COLO829 (cell line): ENCODE data around the gene MPST.
"Not testable (repeated sequence)": the region's sequence is repeated elsewhere in the genome, so short reads cannot be mapped to it uniquely, and the experiment has no call there.

Experiments used
- DNase-seq: peaks from one replicate; pipeline ENCODE4 v3.0.0; 2012; ENCODE audit warnings: low spot score

The MPST gene

GRCh38 chr22:37019309-37020191, at the start of gene MPST, which contains the start of gene TST:
Gene MPST, plus strand, starts transcription at chr22:37019742. Its CDS starts 95 bp downstream, at chr22:37019837.
Gene TST, minus strand, starts transcription at chr22:37019447. Its CDS starts 715 bp downstream, at chr22:37018732.
- DNase-seq = peak; percentile 50

- DNase-seq = no peak
These were observed 48.0 kb upstream of the MPST start for GRCh38 chr22:36971341-36972125.

- DNase-seq = no peak
These were observed 42.9 kb upstream of the MPST start for GRCh38 chr22:36976606-36977005.

- DNase-seq = no peak
These were observed 42.1 kb upstream of the MPST start for GRCh38 chr22:36977401-36977861.

GRCh38 chr22:36977947-36978660, 41.4 kb upstream of the MPST start:
- peak; percentile 95 for DNase-seq

GRCh38 chr22:36979016-36979910, 40.3 kb upstream of the MPST start:
- no peak for DNase-seq

- no peak for DNase-seq
These were observed 38.2 kb upstream of the MPST start for GRCh38 chr22:36981247-36981775.

- no peak for DNase-seq
These were observed 37.4 kb upstream of the MPST start for GRCh38 chr22:36982136-36982535.

GRCh38 chr22:36985211-36985889, 34.2 kb upstream of the MPST start:
- DNase-seq = no peak

GRCh38 chr22:36986242-36986821, 33.2 kb upstream of the MPST start:
- no peak for DNase-seq

- no peak for DNase-seq
These were observed 31.3 kb upstream of the MPST start for GRCh38 chr22:36988075-36988832.

GRCh38 chr22:36989012-36989411, 30.5 kb upstream of the MPST start:
- not testable (repeated sequence) for DNase-seq

- DNase-seq = no peak
These were observed 29.1 kb upstream of the MPST start for GRCh38 chr22:36990457-36990856.

- no peak for DNase-seq
These were observed 28.3 kb upstream of the MPST start for GRCh38 chr22:36991206-36991605.

GRCh38 chr22:36997746-36998145, 21.8 kb upstream of the MPST start:
- no peak for DNase-seq

GRCh38 chr22:36998620-36999351, 20.8 kb upstream of the MPST start:
- DNase-seq = no peak

GRCh38 chr22:36999463-36999862, 20.1 kb upstream of the MPST start:
- peak; percentile 48 for DNase-seq
